Measurements from ENCODE around the gene USP48. TPM values are rescaled to one million over a fixed set of nuclear protein-coding genes. Genes with fewer than 3 reads are reported as not detected.
"Not testable (repeated sequence)": the region's sequence is repeated elsewhere in the genome, so short reads cannot be mapped to it uniquely, and the experiment has no call there.

USP48 gene
- total and polyA plus RNA-seq, 2 of the 4 experiments (the other 2 are of a cell fraction), result 24.7 to 25.0 TPM

DNA sequence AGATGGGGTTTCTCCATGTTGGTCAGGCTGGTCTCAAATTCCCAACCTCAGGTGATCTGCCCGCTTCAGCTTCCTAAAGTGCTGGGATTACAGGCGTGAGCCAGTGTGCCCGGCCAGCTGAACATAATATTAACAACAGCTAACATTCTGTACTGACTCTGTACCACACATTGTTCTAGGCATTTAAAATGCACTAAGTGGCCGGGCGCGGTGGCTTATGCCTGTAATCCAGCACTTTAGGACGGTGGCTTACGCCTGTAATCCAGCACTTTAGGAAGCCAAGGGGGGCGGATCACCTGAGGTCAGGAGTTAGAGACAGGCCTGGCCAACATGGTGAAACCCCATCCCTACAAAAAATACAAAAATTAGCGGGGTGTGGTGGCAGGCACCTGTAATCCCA lies 43.7 kb upstream of the USP48 start:
- H3K9me1 ChIP-seq (ENCODE audit: insufficient read depth, low read length); H3K18ac ChIP-seq (ENCODE audit: low read depth, low read length); dilution Hi-C loops (cut with HindIII; ENCODE audit: low sequenced_read_pairs, unreplicated experiment); H2AK5ac ChIP-seq (ENCODE audit: low read depth, low read length); H3K9me3 ChIP-seq (ENCODE audit: control insufficient read depth, insufficient read depth, low read length); H3K27ac ChIP-seq (ENCODE audit: insufficient read depth, low read length); H3K56ac ChIP-seq (ENCODE audit: extremely low read depth, insufficient read depth, low read length); BruUV-seq (replicated peaks); H3K4ac ChIP-seq (ENCODE audit: low read depth, low read length); H4K5ac ChIP-seq (ENCODE audit: low read depth, low read length); H2BK20ac ChIP-seq (ENCODE audit: low read depth, low read length); H3K23ac ChIP-seq (ENCODE audit: low read depth, low read length); H3K4me2 ChIP-seq (ENCODE audit: low read depth, low read length); H3K9ac ChIP-seq (ENCODE audit: low read depth, low read length); H2BK15ac ChIP-seq (ENCODE audit: low read depth, low read length); H3K27me3 ChIP-seq (ENCODE audit: control insufficient read depth, insufficient read depth, low read length); in situ Hi-C loops (cut with MboI; ENCODE audit: low sequenced_read_pairs); H2AK9ac ChIP-seq (replicated peaks; ENCODE audit: low read depth, low read length, poor library complexity); H4K8ac ChIP-seq (ENCODE audit: low read depth in 2 of 2, low read length in 2 of 2); H3K14ac ChIP-seq (replicated peaks; ENCODE audit: low read depth, low read length); H3K4me3 ChIP-seq (ENCODE audit: insufficient read depth, low read depth, low read length); intact Hi-C loops (cut with micrococcal nuclease); H4K91ac ChIP-seq (ENCODE audit: insufficient read depth, low read depth, low read length); POLR2A ChIA-PET (ENCODE audit: unreplicated experiment); H2AFZ ChIP-seq (replicated peaks; ENCODE audit: low read length, poor library complexity); H3K79me1 ChIP-seq (ENCODE audit: low read depth in 1 of 2, low read length in 2 of 2); H3K4me1 ChIP-seq (ENCODE audit: control insufficient read depth, insufficient read depth, low read length); DNase-seq; ATAC-seq (ENCODE audit: low read depth); H2BK5ac ChIP-seq (ENCODE audit: low read depth, low read length, poor library complexity, severe bottlenecking); H2BK120ac ChIP-seq (ENCODE audit: low read depth, low read length); H4K20me1 ChIP-seq (ENCODE audit: insufficient read depth, low read length): not testable (repeated sequence)
- WGBS, 2 experiments (ENCODE audit: extremely low coverage in 2 of 2, insufficient read length in 1 of 2), result 100% methylated on average over 6 of the region's 10 CpGs; no CpG with 5 or more reads in 1 of the 2 experiments
- peaks cover 75% of the 10 kb centered on the region for H3K36me3 ChIP-seq (ENCODE audit: control insufficient read depth, insufficient read depth, low read length)
- CTCF ChIA-PET, result interaction anchor here (0.7 kb wide), 1 partner anchor 117 kb away, joined by 3 read pairs; no protein-coding TSS in a partner anchor

All from IMR-90 (cell line).